BLaER1 treated with 17β-estradiol and CSF1 and Interleukin-3, amounts not matched to agents 10 nM and 100 nM (cell line): ENCODE results near the gene RABL3.
"Not testable (repeated sequence)": the region's sequence is repeated elsewhere in the genome, so short reads cannot be mapped to it uniquely, and the experiment has no call there.

ENCODE experiments used
- H3K27ac ChIP-seq, 11 experiments: shearing (Covaris generic); formaldehyde crosslinking; 2 replicates each; pipeline ENCODE4 v1.8.1; 2022
- H3K27me3 ChIP-seq, 11 experiments: shearing (Covaris generic); formaldehyde crosslinking; 2 replicates each; pipeline ENCODE4 v1.8.1; 2022
- H3K36me3 ChIP-seq, 11 experiments: shearing (Covaris generic); formaldehyde crosslinking; 2 replicates each; pipeline ENCODE4 v1.8.1; 2022
- H3K4me1 ChIP-seq, 10 experiments: shearing (Covaris generic); formaldehyde crosslinking; 2 replicates each; pipeline ENCODE4 v1.8.1; 2022
- H3K4me2 ChIP-seq, 11 experiments: shearing (Covaris generic); formaldehyde crosslinking; 2 replicates each; pipeline ENCODE4 v1.8.1; 2022
- H3K4me3 ChIP-seq, 10 experiments: shearing (Covaris generic); formaldehyde crosslinking; 2 replicates each; pipeline ENCODE4 v1.8.1; 2022
- H3K9ac ChIP-seq, 11 experiments: shearing (Covaris generic); formaldehyde crosslinking; 2 replicates each; pipeline ENCODE4 v1.8.1; 2022
- H3K9me3 ChIP-seq, 11 experiments: shearing (Covaris generic); formaldehyde crosslinking; replicated peaks in 1 of 11; 2 replicates each; pipeline ENCODE4 v1.8.1; 2022
- H4K20me1 ChIP-seq, 11 experiments: shearing (Covaris generic); formaldehyde crosslinking; 2 replicates each; pipeline ENCODE4 v1.8.1; 2022
- Cebpa-rat ChIP-seq, 11 experiments: shearing (Covaris generic); IDR thresholded peaks; 2 replicates each; pipeline ENCODE4 v1.8.1; 2022

The RABL3 gene

GRCh38 chr3:120650311-120650710 lies 92.0 kb downstream of the RABL3 start:
- Histone ChIP-seq H3K27me3 (no peaks in the 10 kb centered on the region), H3K4me2 (no peak overlapping the region), H3K4me3 (no peak overlapping the region), H3K27ac (no peak overlapping the region), H3K9me3 (no peaks in the 10 kb centered on the region), H3K9ac (no peak overlapping the region), H4K20me1 (no peaks in the 10 kb centered on the region), H3K36me3 (no peaks in the 10 kb centered on the region), H3K4me1 (peaks cover 0 to 10% (median 0%) of the 10 kb centered on the region in 10 experiments; a peak in 8 of 20 replicates)
- TF ChIP-seq Cebpa-rat (IDR thresholded peaks at IDR 0.05): no peak

GRCh38 chr3:120649830-120650233 lies 92.5 kb downstream of the RABL3 start:
- H3K9ac ChIP-seq: no peak overlapping the region
- TF ChIP-seq Cebpa-rat (IDR thresholded peaks at IDR 0.05): no peak
- no peaks in the 10 kb centered on the region for H3K27me3 ChIP-seq
- H3K36me3 ChIP-seq: no peaks in the 10 kb centered on the region
- H3K9me3 ChIP-seq: no peaks in the 10 kb centered on the region
- no peak overlapping the region for H3K4me3 ChIP-seq
- H3K4me2 ChIP-seq: no peak overlapping the region
- H3K27ac ChIP-seq: no peak overlapping the region
- no peaks in the 10 kb centered on the region for H4K20me1 ChIP-seq
- peaks cover 0 to 15% (median 3%) of the 10 kb centered on the region in 10 experiments; a peak in 9 of 20 replicates for H3K4me1 ChIP-seq

GRCh38 chr3:120648290-120648689 lies 94.0 kb downstream of the RABL3 start:
- Histone ChIP-seq H3K4me2 (no peak overlapping the region), H3K36me3 (no peaks in the 10 kb centered on the region), H3K9me3 (no peaks in the 10 kb centered on the region), H4K20me1 (no peaks in the 10 kb centered on the region), H3K27me3 (no peaks in the 10 kb centered on the region), H3K27ac (no peak overlapping the region), H3K4me1 (peaks cover 0 to 24% (median 4%) of the 10 kb centered on the region in 10 experiments; a peak in 13 of 20 replicates), H3K9ac (no peak overlapping the region), H3K4me3 (no peak overlapping the region)
- no peak for TF ChIP-seq Cebpa-rat (IDR thresholded peaks at IDR 0.05)

GRCh38 chr3:120646771-120647432 lies 95.4 kb downstream of the RABL3 start:
- Histone ChIP-seq H4K20me1 (no peaks in the 10 kb centered on the region), H3K9me3 (no peaks in the 10 kb centered on the region), H3K27ac (no peak overlapping the region), H3K27me3 (no peaks in the 10 kb centered on the region), H3K4me1 (peaks cover 9 to 38% (median 16%) of the 10 kb centered on the region in 10 experiments), H3K36me3 (no peaks in the 10 kb centered on the region), H3K9ac (no peak overlapping the region), H3K4me3 (no peak overlapping the region), H3K4me2 (no peak overlapping the region)
- TF ChIP-seq Cebpa-rat (IDR thresholded peaks at IDR 0.05): no peak

GRCh38 chr3:120645083-120645845 lies 97.1 kb downstream of the RABL3 start:
- H4K20me1 ChIP-seq: no peaks in the 10 kb centered on the region
- peak overlapping the region in 5 of 11 experiments; percentile 11 to 53 (median 25); a peak in 8 of 22 replicates for H3K4me2 ChIP-seq
- no peak overlapping the region for H3K4me3 ChIP-seq
- H3K36me3 ChIP-seq: no peaks in the 10 kb centered on the region
- H3K27me3 ChIP-seq: no peaks in the 10 kb centered on the region
- TF ChIP-seq Cebpa-rat (IDR thresholded peaks at IDR 0.05): no peak
- peaks cover 25 to 54% (median 33%) of the 10 kb centered on the region in 10 experiments for H3K4me1 ChIP-seq
- no peak overlapping the region for H3K9ac ChIP-seq
- H3K9me3 ChIP-seq: no peaks in the 10 kb centered on the region
- no peak overlapping the region; a peak in 1 of 22 replicates for H3K27ac ChIP-seq

- H3K4me1 ChIP-seq: peaks cover 27 to 66% (median 39%) of the 10 kb centered on the region in 10 experiments
- H3K4me3 ChIP-seq: peak overlapping the region in 1 of 10 experiments; percentile 25; a peak in 1 of 20 replicates
- H3K9me3 ChIP-seq: peaks cover 10 to 22% (median 16%) of the 10 kb centered on the region in 11 experiments; a peak in 19 of 22 replicates
- H3K4me2 ChIP-seq: peak overlapping the region; percentile 46 to 84 (median 71)
- no peaks in the 10 kb centered on the region for H3K27me3 ChIP-seq
- TF ChIP-seq Cebpa-rat (IDR thresholded peaks at IDR 0.05): no peak
- H3K27ac ChIP-seq: peak overlapping the region; percentile 9 to 78 (median 63); a peak in 19 of 22 replicates
- H4K20me1 ChIP-seq: no peaks in the 10 kb centered on the region
- H3K9ac ChIP-seq: peak overlapping the region in 6 of 11 experiments; percentile 4 to 57 (median 51); a peak in 8 of 22 replicates
- no peaks in the 10 kb centered on the region for H3K36me3 ChIP-seq
Observed at GRCh38 chr3:120642368-120642948, 99.9 kb downstream of the RABL3 start.

GRCh38 chr3:120641696-120642246 lies 100.5 kb downstream of the RABL3 start:
- no peak for TF ChIP-seq Cebpa-rat (IDR thresholded peaks at IDR 0.05)
- Histone ChIP-seq H3K27ac (peak overlapping the region; percentile 9 to 78 (median 63); a peak in 18 of 22 replicates), H3K9ac (peak overlapping the region in 5 of 11 experiments; percentile 27 to 57 (median 46); a peak in 7 of 22 replicates), H4K20me1 (no peaks in the 10 kb centered on the region), H3K36me3 (no peaks in the 10 kb centered on the region), H3K27me3 (no peaks in the 10 kb centered on the region), H3K4me2 (peak overlapping the region; percentile 46 to 84 (median 71)), H3K4me1 (peaks cover 27 to 68% (median 39%) of the 10 kb centered on the region in 10 experiments), H3K9me3 (peaks cover 10 to 22% (median 16%) of the 10 kb centered on the region in 11 experiments; a peak in 19 of 22 replicates), H3K4me3 (no peak overlapping the region)

- no peaks in the 10 kb centered on the region for H3K27me3 ChIP-seq
- TF ChIP-seq Cebpa-rat (IDR thresholded peaks at IDR 0.05): no peak
Observed at GRCh38 chr3:120640231-120640630, 102.1 kb downstream of the RABL3 start.

GRCh38 chr3:120638820-120639219 lies 103.5 kb downstream of the RABL3 start:
- H3K27me3 ChIP-seq, H4K20me1 ChIP-seq, H3K36me3 ChIP-seq, H3K27ac ChIP-seq, H3K9ac ChIP-seq, H3K4me2 ChIP-seq, H3K4me3 ChIP-seq: not testable (repeated sequence)
- H3K9me3 ChIP-seq: peaks cover 10 to 22% (median 16%) of the 10 kb centered on the region in 11 experiments; a peak in 19 of 22 replicates
- peaks cover 27 to 48% (median 37%) of the 10 kb centered on the region in 10 experiments for H3K4me1 ChIP-seq

More at GRCh38 chr3:120640231-120640630, 102.1 kb downstream of the RABL3 start:
- Histone ChIP-seq H3K4me2 (peak overlapping the region in 9 of 11 experiments; percentile 34 to 84 (median 55); a peak in 14 of 22 replicates), H4K20me1 (no peaks in the 10 kb centered on the region), H3K9ac (no peak overlapping the region), H3K27ac (no peak overlapping the region; a peak in 1 of 22 replicates), H3K36me3 (no peaks in the 10 kb centered on the region), H3K4me1 (peaks cover 27 to 57% (median 39%) of the 10 kb centered on the region in 10 experiments), H3K4me3 (no peak overlapping the region), H3K9me3 (peaks cover 10 to 22% (median 16%) of the 10 kb centered on the region in 11 experiments; a peak in 19 of 22 replicates)
